22Rv1 (cell line): ENCODE measurements around the gene PRRC2B.

Experiments
- CTCF ChIP-seq: fragments of 450-650 bp; IDR thresholded peaks from 2 replicates; pipeline ENCODE4 v1.5.1; 2017; ENCODE audit warnings: mild to moderate bottlenecking
- ZFX ChIP-seq: fragments of 450-650 bp; IDR thresholded peaks from 2 replicates; pipeline ENCODE4 v1.6.1; 2017; ENCODE audit warnings: antibody characterized with exemption, borderline replicate concordance

DNA sequence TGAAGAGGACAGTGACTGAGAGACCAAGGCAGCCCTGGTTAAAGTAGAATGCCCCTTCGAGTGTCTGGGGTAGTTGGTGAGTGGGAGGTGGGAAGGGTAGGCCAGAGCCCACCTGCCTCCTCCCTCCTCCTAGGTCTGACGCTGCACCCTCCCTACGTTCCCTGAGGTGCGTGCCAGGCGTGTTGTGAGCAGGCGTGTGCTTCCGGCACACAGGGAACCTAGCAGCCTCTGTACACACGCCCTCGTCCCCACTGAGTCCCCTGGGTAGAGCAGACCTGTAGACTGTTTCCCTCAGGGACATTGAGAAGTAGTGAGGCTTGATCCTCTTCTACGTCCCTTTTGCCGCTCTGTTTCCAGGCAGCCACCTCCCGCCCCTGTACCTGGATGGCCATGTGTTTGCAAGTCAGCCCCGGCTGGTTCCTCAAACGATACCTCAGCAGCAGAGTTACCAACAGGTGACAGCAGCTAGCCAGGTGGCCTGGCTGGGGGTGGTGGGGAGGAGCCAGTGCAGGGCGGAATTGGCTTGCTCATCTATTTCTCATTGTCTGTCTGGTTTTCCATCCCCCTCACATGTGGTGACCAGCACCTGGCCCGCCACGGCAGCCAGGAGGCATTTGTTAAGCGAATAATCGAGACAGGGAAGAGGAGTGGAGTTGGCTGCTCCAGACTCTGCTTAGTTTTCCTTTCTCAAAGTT is 92.0 kb downstream of the PRRC2B start:
- TF ChIP-seq CTCF (no peak), ZFX (no peak)
